GM21723 (cell line): ENCODE measurements around the gene KCNH6.

Source experiments
- ATAC-seq: cut with Tn5 transposase; IDR thresholded peaks from one replicate; pipeline ENCODE4 v1.9.1; 2021; ENCODE audit warnings: mild to moderate bottlenecking, moderate library complexity; ENCODE audit not compliant: unreplicated experiment

KCNH6 gene

GRCh38 chr17:63550817-63551639 is 27.9 kb downstream of the KCNH6 start:
- ATAC-seq, result peak; percentile 2

DNA sequence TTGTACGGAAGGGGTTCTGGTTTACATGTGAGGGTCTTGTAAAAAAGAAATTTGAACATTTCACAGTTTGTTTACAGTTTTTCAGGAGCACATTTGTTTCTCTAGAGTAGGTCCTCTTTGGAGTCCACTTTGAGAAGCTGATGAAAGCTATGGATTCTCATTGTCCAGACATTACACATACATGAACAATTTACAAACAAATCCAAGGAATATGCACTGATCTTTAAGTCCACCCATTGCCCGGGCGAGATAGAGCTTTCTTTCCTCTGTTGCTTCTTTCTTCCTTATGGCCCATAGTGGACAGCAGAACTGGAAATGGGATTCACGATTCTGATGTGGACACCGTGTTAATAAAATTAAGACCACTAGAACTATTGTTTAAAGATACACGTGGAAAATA is 29.1 kb downstream of the KCNH6 start:
- ATAC-seq, result no peak

- ATAC-seq, result no peak
Observed at GRCh38 chr17:63555500-63556156, 32.5 kb downstream of the KCNH6 start.

GRCh38 chr17:63557416-63557815 is 34.3 kb downstream of the KCNH6 start:
- no peak for ATAC-seq

DNA sequence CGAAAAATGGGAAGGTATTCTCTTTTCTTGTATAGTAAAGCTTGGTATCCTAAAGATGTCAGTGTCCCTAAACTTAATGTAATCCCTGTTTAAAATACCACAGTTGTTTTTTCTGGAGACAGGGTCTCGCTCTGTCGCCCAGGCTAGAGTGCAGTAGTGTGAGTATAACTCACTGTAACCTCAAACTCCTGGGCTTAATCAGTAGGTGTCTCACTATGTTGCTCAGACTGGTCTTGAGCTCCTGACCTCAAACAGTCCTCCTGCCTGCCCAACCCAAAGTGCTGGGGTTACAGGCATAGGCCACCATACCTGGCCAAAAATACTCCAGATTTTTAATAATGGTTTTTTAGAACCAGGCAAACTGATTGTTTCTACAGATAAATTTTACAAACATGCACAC is 35.3 kb downstream of the KCNH6 start:
- no peak for ATAC-seq

DNA sequence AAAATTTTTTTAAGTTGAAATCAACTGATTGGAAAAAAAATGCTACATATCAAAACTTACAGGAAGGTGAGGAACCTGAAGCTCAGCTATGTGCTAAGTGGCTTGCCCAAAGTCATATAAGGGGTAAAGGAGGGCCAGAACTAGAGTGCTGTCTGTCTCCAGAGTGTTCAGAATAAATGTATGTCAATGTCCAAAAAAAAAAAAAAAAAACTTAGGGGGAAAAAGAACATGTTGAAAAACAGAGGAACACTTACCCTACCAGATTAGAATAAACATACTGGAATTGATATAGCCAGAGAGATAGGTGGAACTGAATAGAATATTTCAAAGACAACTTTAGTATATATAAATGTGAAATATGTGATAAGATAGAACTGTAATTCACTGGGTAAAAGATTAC is 38.7 kb downstream of the KCNH6 start:
- no peak for ATAC-seq

- ATAC-seq, result no peak
Observed at GRCh38 chr17:63563339-63563738, 40.2 kb downstream of the KCNH6 start.

- ATAC-seq, result no peak
Observed at GRCh38 chr17:63564562-63564961, 41.4 kb downstream of the KCNH6 start.

DNA sequence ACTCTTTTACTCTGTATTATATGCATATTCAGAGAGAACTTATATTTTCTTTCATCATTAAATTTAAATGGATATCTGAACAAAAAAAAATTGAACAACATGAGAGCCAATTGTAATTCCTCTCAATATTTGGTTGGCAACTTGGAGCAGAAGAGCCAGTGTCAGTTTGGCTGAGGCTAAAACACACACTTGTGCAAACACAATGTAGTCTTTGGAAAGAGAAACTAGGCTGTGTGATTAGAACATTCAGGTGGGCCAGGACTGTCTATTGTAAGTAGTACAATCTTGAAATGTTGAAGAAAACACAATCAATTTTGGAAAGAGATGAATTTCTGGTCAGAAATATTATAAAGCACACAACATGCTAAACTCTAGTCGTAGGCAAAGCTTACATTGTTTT is 44.1 kb downstream of the KCNH6 start:
- ATAC-seq, result no peak

DNA sequence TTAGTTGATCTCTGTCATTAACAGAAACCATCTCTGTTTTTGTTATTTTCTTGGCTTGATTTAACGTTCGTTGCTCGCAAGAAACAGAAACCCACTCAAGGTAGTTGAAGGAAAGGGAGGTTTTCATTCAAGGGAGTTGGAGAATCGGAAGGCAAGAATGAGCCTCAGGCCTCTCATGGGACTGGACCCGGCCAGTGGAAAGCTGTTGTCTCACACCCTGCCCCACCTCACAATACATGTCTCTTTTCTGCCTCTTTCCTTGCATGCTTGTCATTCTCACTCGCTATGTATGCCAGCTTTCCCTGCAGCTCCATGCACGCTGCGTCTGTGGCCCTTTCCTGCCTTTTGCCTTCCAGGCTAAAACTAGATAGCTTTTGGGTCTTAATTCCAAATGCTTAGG is 45.4 kb downstream of the KCNH6 start:
- no peak for ATAC-seq

- ATAC-seq, result no peak
Observed at GRCh38 chr17:63571632-63572310, 48.6 kb downstream of the KCNH6 start.

- ATAC-seq, result no peak
Observed at GRCh38 chr17:63573634-63574033, 50.5 kb downstream of the KCNH6 start.

- no peak for ATAC-seq
Observed at GRCh38 chr17:63578027-63578768, 55.0 kb downstream of the KCNH6 start.

- ATAC-seq, result no peak
Observed at GRCh38 chr17:63578769-63579111, 55.6 kb downstream of the KCNH6 start.

- no peak for ATAC-seq
Observed at GRCh38 chr17:63579633-63580032, 56.5 kb downstream of the KCNH6 start.

DNA sequence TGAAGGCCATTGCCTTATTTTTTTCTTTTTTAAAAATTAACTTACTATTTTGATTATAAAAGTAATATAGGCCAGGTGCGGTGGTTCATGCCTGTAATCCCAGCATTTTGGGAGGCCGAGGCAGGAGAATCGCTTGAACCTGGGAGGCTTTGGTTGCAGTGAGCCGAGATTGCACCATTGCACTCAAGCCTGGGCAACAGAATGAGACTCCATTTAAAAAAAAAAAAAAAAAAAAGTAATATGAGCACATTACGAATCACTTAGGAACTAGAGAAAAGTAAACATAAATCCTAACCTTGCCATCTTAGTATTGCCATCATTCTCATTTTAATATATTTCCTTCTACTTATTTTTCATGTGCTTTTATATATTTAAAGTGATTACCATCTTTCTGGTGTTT is 64.6 kb downstream of the KCNH6 start:
- ATAC-seq, result no peak

GRCh38 chr17:63588797-63589196 is 65.6 kb downstream of the KCNH6 start:
- ATAC-seq, result no peak

- ATAC-seq, result no peak
Observed at GRCh38 chr17:63589646-63590045, 66.5 kb downstream of the KCNH6 start.

DNA sequence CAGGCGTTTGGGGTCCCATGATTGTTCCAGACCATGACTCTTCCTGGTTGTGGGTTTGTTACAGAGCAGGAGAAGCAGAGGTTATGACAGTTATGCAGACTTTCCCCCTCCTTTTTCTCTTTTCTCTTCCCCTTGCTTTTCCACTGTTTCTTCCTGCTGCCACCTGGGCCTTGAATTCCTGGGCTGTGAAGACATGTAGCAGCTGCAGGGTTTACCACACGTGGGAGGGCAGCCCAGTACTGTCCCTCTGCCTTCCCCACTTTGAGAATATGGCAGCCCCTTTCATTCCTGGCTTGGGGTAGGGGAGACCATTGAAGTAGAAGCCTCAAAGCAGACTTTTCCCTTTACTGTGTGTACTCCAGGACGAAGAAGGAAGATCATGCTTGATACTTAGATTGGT is 69.6 kb downstream of the KCNH6 start:
- ATAC-seq, result no peak

- ATAC-seq, result no peak
Observed at GRCh38 chr17:63595132-63595531, 72.0 kb downstream of the KCNH6 start.
